SKM-1 (cell line): ENCODE measurements around the gene MAGEC2.

Experiments
- DNase-seq: peaks from one replicate; lab custom pipeline; 2025; ENCODE audit not compliant: unreplicated experiment; lab: John Stamatoyannopoulos, UW

MAGEC2 gene

DNA sequence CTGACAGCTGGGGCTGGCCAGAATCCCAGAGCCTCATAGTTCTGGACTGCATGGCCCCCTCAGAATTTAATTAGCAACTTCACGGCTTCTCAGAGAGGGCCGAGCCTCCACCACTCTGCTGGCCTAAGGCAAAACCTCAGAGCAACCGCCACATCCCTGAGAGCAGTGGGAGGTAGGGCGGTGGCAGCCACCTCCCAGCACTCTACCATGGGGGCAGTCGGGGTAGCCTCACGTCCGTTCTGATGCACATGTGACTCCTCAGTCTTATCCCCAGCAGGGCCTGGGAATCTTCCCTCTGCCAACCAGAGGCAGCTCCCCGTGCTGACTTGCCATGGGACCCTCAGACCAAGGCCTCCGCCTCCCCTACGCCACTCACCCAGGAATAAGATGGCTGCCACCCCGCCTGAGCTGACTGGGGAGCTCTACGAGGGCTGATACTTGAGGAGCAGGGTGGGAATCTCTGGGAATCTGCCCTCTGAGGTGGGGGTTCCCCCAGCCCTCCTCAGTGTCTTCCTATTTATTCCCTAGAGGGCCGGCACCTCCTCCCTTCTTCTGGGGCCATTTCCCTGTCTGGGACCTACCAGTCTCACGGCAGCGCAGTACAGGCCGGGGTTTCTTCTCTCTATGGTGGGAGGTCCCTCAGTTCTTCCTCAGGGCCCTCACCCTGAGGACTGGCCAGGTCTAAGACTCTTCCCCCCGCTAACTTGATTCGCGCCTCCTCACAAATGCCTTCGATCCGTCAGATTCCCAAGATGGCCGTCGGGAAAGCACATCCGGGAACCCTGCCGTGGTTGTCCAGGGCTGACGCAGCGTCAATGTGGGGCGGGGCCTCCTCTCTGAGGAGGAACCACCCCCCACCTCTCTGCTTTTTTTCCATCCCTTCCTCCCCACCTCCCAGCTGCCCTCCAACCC lies at the start of gene MAGEC2:
TSS of gene MAGEC2 (minus strand) at position 769 of the 912 bp plus-strand sequence. CDS start 1,303 bp downstream, outside the sequence.
- DNase-seq: no peak

GRCh38 chrX:142251680-142252079 lies 46.6 kb upstream of the MAGEC2 start:
- no peak for DNase-seq

DNA sequence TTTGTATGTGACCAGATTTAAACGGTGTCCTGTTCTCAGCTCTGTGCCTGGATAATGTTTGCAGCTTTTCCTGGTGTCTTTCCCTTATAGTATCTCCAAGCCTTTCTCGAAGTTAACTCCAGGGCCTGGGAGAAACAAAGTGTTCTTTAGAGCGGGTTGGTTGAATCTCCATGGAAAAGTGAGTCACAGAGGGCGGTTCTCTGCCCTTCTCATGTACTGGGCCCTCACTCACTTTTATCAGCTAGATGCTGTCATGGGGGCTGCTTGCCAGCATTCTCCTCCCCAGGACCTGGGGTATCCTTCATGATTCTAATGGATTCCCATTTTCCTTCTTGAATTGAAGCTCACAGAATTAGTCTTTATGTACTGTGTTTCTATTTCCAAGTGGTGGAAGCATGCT lies 46.1 kb upstream of the MAGEC2 start:
- no peak for DNase-seq

DNA sequence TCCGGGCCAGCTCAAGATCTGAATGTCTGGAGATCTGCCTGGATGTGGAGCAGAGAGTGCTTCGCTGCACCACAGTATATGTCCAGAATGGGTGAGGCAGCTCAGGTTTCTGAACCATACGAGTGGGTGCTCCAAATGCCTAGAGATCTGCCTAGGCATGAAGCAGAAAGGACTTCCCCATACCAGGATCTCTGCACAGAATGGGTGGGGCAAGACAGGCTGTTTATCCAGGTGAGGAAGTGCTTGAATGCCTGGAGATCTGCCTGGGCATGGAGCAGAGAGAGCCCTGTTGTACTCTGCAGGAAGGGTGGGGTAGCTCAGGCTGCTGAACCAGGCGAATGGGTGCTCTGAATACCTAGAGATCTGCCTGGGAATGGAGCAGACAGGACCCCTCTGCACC lies 45.4 kb upstream of the MAGEC2 start:
- DNase-seq: no peak

DNA sequence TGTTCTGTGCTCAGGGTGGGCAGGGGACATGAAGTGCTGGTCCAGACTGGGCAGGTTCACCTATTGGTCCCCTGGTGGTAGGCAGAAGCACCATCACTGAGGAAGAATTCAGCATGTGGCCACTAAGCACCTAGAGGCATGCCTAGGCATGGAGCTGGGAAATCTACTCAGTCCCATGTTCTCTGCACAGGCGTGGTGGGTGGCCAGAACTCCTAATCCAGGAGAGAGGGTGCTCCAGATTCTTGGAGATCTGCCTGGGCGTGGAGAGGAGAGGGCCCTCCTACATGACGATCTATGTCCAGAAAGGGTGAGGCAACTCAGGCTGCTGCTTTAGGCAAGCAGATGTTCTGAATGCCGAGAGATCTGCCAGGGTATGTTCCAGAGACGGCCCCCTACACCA lies 44.6 kb upstream of the MAGEC2 start:
- no peak for DNase-seq

DNA sequence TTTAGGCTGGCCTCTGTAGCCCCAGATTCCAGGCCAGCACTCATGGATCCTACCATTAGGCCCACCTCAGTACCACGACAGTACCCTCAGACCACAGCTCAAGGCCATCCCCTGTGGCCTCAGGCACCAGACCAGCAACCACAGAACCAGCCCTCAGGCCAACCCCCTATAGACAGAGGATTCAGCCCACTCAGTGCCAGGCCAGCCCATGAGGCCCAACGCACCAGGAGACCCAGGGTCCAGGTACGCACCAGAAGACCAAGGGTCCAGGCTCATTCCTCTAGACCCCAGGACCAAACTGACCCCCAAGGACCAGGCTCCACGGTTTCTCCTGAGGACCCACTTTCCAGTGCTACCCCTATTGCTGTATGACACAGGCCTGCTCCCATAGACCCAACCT lies 39.5 kb upstream of the MAGEC2 start:
- no peak for DNase-seq

- no peak for DNase-seq
These were observed 33.4 kb upstream of the MAGEC2 start for GRCh38 chrX:142238536-142238935.

DNA sequence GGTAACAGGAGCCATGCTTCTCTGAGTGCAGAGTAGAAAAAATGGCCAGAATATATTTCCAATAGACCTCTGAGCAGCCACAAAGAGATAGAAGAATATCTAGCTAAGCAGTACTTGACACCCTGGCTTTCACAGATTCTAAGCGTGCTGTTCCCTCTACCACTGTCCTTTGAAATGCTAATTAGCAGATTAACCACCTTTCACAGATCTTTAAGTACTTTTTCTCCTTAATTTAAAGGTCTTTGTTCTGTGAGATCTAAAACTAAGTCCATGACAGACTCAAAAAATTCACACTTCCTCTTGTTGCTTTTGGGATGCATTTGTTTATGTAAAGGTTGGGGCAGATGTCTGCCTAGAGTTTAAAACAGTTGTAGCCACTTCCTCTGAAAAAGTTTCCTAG lies 28.3 kb upstream of the MAGEC2 start:
- no peak for DNase-seq

DNA sequence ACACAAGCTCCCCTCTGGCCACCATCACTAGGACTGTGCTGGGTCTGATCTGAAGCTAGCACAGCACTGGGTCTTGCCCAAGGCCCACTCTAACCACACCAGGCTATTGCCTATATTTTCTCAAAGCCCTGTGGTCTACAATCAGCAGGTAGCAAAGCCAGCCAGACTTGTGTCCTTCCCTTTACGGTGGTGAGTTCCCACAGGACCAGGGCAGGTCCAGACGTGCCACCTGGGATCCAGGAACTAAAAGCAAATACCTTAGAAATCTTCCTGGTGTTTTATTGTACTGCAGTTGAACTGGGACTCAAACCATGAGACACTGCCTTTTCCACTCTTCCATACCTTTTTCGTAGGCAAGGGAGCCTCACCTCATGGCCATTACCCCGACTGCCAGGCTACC lies 9.0 kb upstream of the MAGEC2 start:
- DNase-seq: no peak

DNA sequence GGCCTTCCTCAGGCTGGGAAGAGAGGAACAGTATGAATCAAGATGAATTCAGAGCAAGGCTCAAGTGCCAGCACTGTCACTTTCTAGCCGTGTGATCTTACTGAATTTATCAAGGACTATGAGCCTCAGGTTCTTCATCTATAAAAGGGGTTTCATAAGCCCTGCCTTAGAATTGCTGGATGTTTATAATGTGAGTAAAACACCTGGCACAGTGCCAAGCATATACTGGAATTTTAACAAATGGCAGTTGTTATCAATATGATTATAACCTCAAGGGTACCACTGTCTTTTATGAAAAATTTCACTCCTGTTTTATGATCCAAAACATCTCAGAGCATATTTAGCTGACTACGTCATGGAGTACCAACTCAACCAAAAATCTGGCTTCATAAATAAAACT lies 4.0 kb downstream of the MAGEC2 start:
- no peak for DNase-seq

GRCh38 chrX:142186103-142186502 lies 19.0 kb downstream of the MAGEC2 start:
- DNase-seq: no peak

DNA sequence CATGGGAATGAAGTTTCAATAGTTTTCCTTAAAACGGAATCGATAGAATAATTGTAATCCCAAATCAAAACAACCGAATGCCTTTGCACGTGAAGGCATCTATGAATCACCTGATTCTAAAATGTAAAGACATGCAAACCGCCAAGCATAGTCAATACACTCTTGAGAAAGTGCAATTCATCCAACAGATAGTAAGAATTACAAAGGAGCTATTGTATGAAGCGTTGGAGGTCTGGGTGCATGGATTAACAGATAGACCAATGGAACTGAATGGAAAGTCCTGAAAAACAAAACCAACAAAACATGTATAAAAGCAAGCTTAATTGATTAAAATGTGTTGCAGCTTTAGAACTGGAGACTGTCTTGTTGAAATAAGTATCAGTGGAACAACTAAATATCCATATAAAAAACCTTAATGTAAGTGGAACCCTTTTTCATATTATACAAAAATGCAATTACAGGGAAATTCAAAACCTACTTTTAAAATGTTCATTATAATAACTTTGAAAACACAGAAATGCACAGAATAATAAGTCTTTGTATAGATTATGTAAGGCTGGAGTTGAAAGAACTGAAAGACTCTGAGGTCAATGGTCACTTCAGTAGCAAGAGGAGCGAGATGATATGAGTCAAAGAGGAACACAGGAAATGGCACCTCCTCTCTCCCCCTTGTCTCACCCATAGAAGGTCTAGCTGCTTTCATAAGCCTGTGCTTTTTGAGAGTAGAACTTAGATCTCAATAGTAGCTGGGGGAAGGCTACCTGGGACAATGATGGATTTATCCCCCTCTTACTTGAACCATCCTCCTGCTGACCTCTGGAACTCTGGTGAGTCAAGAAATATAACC lies 20.1 kb downstream of the MAGEC2 start:
- no peak for DNase-seq

DNA sequence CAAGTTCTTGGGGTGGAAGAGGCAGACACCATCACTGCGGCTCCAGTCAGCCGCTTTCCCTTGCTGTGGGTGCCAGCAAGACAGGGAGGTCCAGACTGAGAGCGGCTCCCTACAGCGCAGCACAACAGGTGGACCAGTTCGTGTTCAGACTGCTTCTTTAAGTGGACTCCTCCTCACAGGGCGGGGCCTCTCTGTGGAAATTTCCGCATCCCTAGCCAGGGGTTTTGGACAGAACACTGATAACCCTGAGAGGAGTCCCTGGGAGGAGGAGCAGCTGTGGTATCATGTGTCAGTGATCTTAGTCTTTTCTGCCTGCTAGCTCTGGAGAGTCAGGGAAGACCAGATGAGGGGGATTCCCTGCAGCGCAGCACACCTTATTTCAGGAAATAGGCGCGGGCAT lies 48.5 kb downstream of the MAGEC2 start:
- DNase-seq: no peak
